Chondrocyte (in vitro differentiated cells): ENCODE data around the gene CBFA2T2. TPM values are rescaled to one million over a fixed set of nuclear protein-coding genes. Genes with fewer than 3 reads are reported as not detected.
"Not testable (repeated sequence)": the region's sequence is repeated elsewhere in the genome, so short reads cannot be mapped to it uniquely, and the experiment has no call there.

ENCODE experiments used
- DNase-seq: peaks from one replicate; pipeline ENCODE4 v3.0.0; 2021; ENCODE audit warnings: mixed read lengths, low spot score
- H3K27ac Mint-ChIP-seq: one replicate; pipeline ENCODE4 v1.8.0; 2021; ENCODE audit warnings: mild to moderate bottlenecking, moderate library complexity, mixed read lengths; ENCODE audit not compliant: unreplicated experiment
- H3K27me3 Mint-ChIP-seq: 2 replicates; pipeline ENCODE4 v1.8.0; 2021; ENCODE audit warnings: low read depth, mixed read lengths
- H3K36me3 Mint-ChIP-seq: 2 replicates; pipeline ENCODE4 v1.8.0; 2021; ENCODE audit warnings: low read depth, mixed read lengths
- H3K4me1 Mint-ChIP-seq: 2 replicates; pipeline ENCODE4 v1.8.0; 2021; ENCODE audit warnings: low read depth, mild to moderate bottlenecking, mixed read lengths
- H3K4me3 Mint-ChIP-seq: one replicate; pipeline ENCODE4 v1.8.0; 2021; ENCODE audit warnings: mild to moderate bottlenecking, moderate library complexity, mixed read lengths; ENCODE audit not compliant: unreplicated experiment
- H3K9me3 Mint-ChIP-seq: 2 replicates; pipeline ENCODE4 v1.8.0; 2021; ENCODE audit warnings: low read depth, mixed read lengths
- total RNA-seq: library from RNA; stranded (reverse); gene quantifications from 3 replicates; pipeline ENCODE4 v1.2.1, GENCODE V29; 2021
- TF ChIP-seq, protein P1 (sequence below): fragments of 200-600 bp; sonication (generic); IDR thresholded peaks from 2 replicates; pipeline ENCODE4 v1.5.0; 2021; ENCODE audit warnings: antibody characterized with exemption, mild to moderate bottlenecking, moderate library complexity

CBFA2T2 gene
- total RNA-seq, 1 donor from 2014 or later, result 23.5 TPM

DNA sequence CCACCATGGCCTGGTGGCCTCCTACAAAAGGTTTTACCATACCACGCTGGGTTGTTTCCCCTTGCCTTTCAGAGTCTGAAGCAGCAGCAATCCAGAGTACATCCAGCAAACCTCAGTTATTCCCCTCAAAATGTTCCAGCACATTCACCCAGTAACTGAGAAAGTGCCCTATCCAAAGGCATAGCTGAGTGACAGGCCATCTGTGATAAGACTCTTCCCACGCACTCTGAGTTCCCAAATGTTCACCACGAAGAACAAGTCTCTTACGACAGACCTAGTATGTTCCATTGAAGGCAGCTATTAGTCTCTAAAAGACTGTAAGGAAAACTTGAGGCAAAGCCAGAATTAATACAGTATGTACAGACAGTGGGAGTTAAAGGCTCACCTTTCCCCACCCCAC lies 140.6 kb downstream of the CBFA2T2 start:
- H3K36me3 Mint-ChIP-seq, result peaks cover 54% of the 10 kb centered on the region
- H3K4me3 Mint-ChIP-seq, result no peak overlapping the region
- no peak for DNase-seq
- H3K4me1 Mint-ChIP-seq, result no peaks in the 10 kb centered on the region
- no peak overlapping the region for H3K27ac Mint-ChIP-seq
- TF ChIP-seq, protein P1, sequence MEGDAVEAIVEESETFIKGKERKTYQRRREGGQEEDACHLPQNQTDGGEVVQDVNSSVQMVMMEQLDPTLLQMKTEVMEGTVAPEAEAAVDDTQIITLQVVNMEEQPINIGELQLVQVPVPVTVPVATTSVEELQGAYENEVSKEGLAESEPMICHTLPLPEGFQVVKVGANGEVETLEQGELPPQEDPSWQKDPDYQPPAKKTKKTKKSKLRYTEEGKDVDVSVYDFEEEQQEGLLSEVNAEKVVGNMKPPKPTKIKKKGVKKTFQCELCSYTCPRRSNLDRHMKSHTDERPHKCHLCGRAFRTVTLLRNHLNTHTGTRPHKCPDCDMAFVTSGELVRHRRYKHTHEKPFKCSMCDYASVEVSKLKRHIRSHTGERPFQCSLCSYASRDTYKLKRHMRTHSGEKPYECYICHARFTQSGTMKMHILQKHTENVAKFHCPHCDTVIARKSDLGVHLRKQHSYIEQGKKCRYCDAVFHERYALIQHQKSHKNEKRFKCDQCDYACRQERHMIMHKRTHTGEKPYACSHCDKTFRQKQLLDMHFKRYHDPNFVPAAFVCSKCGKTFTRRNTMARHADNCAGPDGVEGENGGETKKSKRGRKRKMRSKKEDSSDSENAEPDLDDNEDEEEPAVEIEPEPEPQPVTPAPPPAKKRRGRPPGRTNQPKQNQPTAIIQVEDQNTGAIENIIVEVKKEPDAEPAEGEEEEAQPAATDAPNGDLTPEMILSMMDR, result no peak
- no peaks in the 10 kb centered on the region for H3K27me3 Mint-ChIP-seq
- no peaks in the 10 kb centered on the region for H3K9me3 Mint-ChIP-seq

DNA sequence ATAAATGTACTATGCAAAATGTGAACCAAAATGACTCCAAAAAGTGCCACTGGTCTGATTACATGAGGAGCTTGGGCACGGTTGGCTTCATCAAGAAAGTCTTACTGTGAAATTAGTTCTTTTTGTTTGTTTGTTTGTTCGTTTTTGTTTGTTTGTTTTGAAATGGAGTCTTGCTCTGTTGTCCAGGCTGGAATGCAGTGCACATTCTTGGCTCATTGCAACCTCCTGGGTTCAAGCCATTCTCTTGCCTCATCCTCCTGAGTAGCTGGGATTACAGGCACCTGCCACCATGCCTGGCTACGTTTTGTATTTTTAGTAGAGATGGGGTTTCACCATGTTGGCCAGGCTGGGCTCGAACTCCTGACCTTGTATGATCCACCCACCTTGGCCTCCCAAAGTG lies 142.0 kb downstream of the CBFA2T2 start:
- H3K9me3 Mint-ChIP-seq, H3K27ac Mint-ChIP-seq, H3K27me3 Mint-ChIP-seq, H3K4me3 Mint-ChIP-seq, DNase-seq, H3K4me1 Mint-ChIP-seq: not testable (repeated sequence)
- H3K36me3 Mint-ChIP-seq, result peaks cover 53% of the 10 kb centered on the region

DNA sequence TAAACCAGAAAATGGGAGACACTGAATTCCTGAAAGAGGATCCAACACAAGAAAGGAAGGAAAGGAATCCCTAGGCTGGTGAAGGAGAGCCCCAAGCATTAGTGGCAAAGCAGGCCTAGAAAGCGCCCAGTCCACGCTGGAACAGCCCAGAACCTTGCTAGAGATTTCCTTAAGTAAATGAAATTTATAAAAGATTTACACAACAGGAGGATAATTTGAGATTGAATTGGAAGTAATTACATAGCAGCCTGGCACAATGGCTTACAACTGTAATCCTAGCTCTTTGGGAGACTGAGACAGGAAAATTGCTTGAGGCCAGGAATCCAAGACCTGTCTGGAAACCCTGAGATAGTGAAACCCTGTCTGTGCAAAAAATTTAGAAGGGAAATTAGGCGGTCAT lies 145.4 kb downstream of the CBFA2T2 start:
- Mint-ChIP-seq H3K27ac (no peak overlapping the region), H3K4me3 (no peak overlapping the region), H3K4me1 (no peaks in the 10 kb centered on the region), H3K9me3 (no peaks in the 10 kb centered on the region), H3K36me3 (peaks cover 54% of the 10 kb centered on the region), H3K27me3 (no peaks in the 10 kb centered on the region)
- no peak for DNase-seq
- TF ChIP-seq, protein P1, result no peak

DNA sequence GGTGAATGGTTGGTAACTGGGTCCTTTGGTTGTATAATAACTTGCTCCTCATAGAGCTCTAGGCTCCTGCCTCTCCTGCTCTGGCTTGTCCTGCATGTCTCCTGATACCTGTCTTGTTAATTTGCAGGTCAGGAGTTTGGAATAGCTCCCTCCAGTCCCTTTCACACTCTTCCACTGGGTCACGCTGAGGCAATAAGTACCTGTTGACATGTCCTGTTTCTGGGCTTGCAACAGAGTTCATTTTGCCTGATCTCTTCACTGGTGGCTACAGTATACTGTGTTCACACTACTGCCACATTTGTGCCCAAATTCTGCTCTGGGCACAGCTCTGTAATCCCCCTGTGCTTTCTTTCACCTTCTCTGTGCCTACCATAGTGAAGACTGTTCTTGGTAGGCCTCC lies 146.9 kb downstream of the CBFA2T2 start:
- Mint-ChIP-seq H3K9me3 (no peaks in the 10 kb centered on the region), H3K4me3 (no peak overlapping the region), H3K27ac (no peak overlapping the region), H3K27me3 (no peaks in the 10 kb centered on the region), H3K4me1 (no peaks in the 10 kb centered on the region), H3K36me3 (peaks cover 56% of the 10 kb centered on the region)
- TF ChIP-seq, protein P1, result no peak
- no peak for DNase-seq

DNA sequence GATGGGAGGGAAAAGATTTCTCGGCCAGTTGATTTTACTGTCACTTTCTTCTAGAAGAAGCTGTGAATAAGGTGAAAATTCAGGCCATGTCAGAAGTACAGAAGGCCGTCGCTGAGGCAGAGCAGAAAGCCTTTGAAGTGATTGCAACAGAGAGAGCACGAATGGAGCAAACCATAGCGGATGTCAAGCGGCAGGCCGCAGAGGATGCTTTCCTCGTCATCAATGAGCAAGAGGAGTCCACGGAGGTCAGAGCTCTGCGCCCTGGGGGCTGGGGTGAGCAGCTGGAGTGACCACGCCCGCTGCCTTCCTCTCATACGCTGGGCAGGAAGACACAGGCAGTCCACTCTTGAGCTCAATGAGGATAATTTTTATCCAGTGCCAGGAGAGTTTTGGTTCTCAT lies 150.4 kb downstream of the CBFA2T2 start:
- Mint-ChIP-seq H3K4me1 (no peaks in the 10 kb centered on the region), H3K36me3 (peaks cover 62% of the 10 kb centered on the region), H3K27ac (no peak overlapping the region), H3K4me3 (no peak overlapping the region), H3K27me3 (no peaks in the 10 kb centered on the region), H3K9me3 (no peaks in the 10 kb centered on the region)
- DNase-seq, result no peak
- TF ChIP-seq, protein P1, result no peak

DNA sequence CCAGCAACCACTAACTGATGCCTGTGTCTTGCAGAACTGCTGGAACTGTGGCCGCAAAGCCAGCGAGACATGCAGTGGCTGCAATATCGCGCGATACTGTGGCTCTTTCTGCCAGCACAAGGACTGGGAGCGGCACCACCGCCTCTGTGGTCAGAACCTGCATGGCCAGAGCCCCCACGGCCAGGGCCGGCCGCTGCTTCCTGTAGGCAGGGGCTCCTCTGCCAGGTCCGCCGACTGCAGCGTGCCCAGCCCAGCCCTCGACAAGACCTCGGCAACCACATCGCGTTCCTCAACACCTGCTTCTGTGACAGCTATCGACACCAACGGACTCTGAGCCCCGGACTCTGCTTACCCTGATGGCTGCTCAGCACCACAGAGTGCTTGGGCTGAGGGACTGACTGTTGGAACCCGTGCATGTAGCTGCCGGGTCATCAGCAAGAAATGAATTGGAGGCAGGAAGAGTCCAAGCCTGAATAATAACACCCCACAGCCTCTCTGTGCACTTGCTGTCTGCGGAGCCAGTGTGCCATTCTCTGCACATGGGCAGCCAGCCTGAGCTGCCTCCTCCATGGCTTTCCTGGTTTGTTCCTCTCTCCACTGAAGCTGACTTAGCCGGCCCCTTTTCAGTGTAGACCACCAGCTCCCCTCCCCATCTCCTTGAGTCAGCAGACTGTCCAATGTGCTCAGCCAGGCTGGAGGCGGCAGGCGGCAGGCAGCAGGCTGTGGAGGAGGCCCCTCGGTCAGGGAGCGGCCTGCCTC lies 154.6 kb downstream of the CBFA2T2 start:
- Mint-ChIP-seq H3K9me3 (no peaks in the 10 kb centered on the region), H3K36me3 (peaks cover 49% of the 10 kb centered on the region), H3K27me3 (no peaks in the 10 kb centered on the region), H3K4me3 (no peak overlapping the region), H3K27ac (no peak overlapping the region), H3K4me1 (peaks cover 22% of the 10 kb centered on the region)
- DNase-seq, result no peak
- TF ChIP-seq, protein P1, result no peak
